HepG2 (cell line): ENCODE data around the gene TMEM238. TPM values are rescaled to one million over a fixed set of nuclear protein-coding genes. Genes with fewer than 3 reads are reported as not detected.

ENCODE experiments used
- AKAP8 ChIP-seq: sonication (generic); formaldehyde crosslinking; IDR thresholded peaks from 2 replicates; pipeline ENCODE4 v1.5.1; 2020; ENCODE audit warnings: mild to moderate bottlenecking, missing genetic modification reagents
- FOXO1 ChIP-seq: sonication (generic); formaldehyde crosslinking; IDR thresholded peaks from 2 replicates; pipeline ENCODE4 v1.4.0; 2020; ENCODE audit warnings: missing genetic modification reagents
- RBFOX2 ChIP-seq: fragments of 200-400 bp; formaldehyde crosslinking; IDR thresholded peaks from 2 replicates; pipeline ENCODE4 v1.6.1; 2017; ENCODE audit warnings: low read depth, mild to moderate bottlenecking, low read length
- SIX4 ChIP-seq: sonication (generic); formaldehyde crosslinking; IDR thresholded peaks from 2 replicates; pipeline ENCODE4 v1.4.0; 2020; ENCODE audit warnings: missing genetic modification reagents
- TBX2 ChIP-seq: sonication (generic); formaldehyde crosslinking; IDR thresholded peaks from 2 replicates; pipeline ENCODE4 v1.5.0; 2020; ENCODE audit warnings: missing genetic modification reagents, mild to moderate bottlenecking, borderline replicate concordance
- TBX3 ChIP-seq: fragments of 450-650 bp; IDR thresholded peaks from 2 replicates; pipeline ENCODE4 v1.6.1; 2017; ENCODE audit warnings: antibody characterized with exemption, mild to moderate bottlenecking, inconsistent platforms, borderline replicate concordance
- ZBTB7B ChIP-seq: sonication (generic); formaldehyde crosslinking; IDR thresholded peaks from 2 replicates; pipeline ENCODE4 v1.4.0; 2020; ENCODE audit warnings: missing genetic modification reagents
- polyA plus RNA-seq, 8 experiments: library from polyadenylated mRNA; depleted of rRNA in 3 of 8; stranded (reverse) in 7 of 8; unstranded in 1 of 8; fragments of >200 nt; fragmentation: Illumina TruSeq in 4 of 8; extraction: Trizol in 4 of 8; gene quantifications; 2 replicates each; pipeline versions ENCODE4 v1.2.1 to v1.2.3, GENCODE V29; 2011 to 2016; ENCODE audit warnings: low read depth in 4 of 8, missing spikeins in 1 of 8, mixed read lengths in 1 of 8; ENCODE audit not compliant: insufficient read depth in 1 of 8
- total RNA-seq, 5 experiments: library from RNA; depleted of rRNA; stranded (reverse); fragments of >200 nt; fragmentation: Illumina TruSeq; extraction: Trizol; gene quantifications; 2 replicates each; pipeline ENCODE4 v1.2.3, GENCODE V29; 2016; ENCODE audit warnings: low read depth in 1 of 5
- TF ChIP-seq, protein P1 (sequence below): sonication (generic); formaldehyde crosslinking; IDR thresholded peaks from 2 replicates; pipeline ENCODE4 v1.5.0; 2020; ENCODE audit warnings: missing genetic modification reagents
- TF ChIP-seq, protein P2 (sequence below), 2 experiments: fragments of 450-650 bp in 1 of 2; sonication (generic) in 1 of 2; formaldehyde crosslinking in 1 of 2; IDR thresholded peaks; 2 replicates each; pipeline versions ENCODE4 v1.6.1 to v1.8.0; 2016 to 2022; ENCODE audit warnings: antibody characterized with exemption in 1 of 2, mild to moderate bottlenecking in 1 of 2, missing genetic modification reagents in 1 of 2
- TF ChIP-seq, protein P3 (sequence below): IDR thresholded peaks from 2 replicates; pipeline ENCODE4 v1.6.1; 2016; ENCODE audit warnings: missing genetic modification reagents, missing compliant biosample characterization
- TF ChIP-seq, protein P4 (sequence below): sonication (generic); formaldehyde crosslinking; IDR thresholded peaks from 2 replicates; pipeline ENCODE4 v1.5.1; 2020; ENCODE audit warnings: missing genetic modification reagents, mild to moderate bottlenecking, borderline replicate concordance
- TF ChIP-seq, protein P5 (sequence below): sonication (generic); formaldehyde crosslinking; IDR thresholded peaks from 2 replicates; pipeline ENCODE4 v1.8.1; 2023; ENCODE audit warnings: missing genetic modification reagents, mild to moderate bottlenecking, borderline replicate concordance

Gene TMEM238
- total and polyA plus RNA-seq, 2 of the 13 experiments (the other 11 are each of a cell fraction or from before 2014, with no cell fraction given) = not detected

DNA sequence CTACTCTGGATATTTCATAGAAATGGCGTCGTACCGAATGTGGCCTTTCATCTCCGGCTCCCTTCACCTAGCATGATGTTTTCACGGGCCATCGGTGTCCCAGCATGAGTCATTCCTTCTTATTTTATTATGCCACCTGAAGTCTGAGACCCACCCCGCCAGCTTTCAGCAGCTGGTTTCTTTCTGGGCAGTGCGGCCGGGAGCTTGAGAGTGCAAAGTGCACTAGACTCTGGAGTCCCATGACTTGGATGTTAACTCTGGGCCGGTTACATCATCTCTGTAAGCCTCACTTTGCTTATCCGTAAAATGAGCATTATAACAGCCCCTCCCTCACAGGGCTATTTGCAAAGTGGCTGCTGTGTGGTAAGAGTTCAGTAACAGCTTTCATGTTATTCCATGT is 50.2 kb downstream of the TMEM238 start (continued):
- TF ChIP-seq, protein P1, sequence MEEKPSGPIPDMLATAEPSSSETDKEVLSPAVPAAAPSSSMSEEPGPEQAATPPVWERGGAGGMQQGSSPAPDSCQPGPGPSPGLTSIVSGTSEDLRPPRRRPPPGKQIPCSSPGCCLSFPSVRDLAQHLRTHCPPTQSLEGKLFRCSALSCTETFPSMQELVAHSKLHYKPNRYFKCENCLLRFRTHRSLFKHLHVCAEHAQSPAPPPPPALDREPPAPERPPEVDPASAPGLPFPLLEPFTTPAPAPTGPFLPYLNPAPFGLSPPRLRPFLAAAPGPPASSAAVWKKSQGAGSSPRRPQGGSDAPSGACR (CRISPR knock-in tag) = peak; percentile 60; the same call in 1 of the 2 replicates
- TF ChIP-seq RBFOX2 (0 out of 2 replicates have a peak, but pooled peaks have one; percentile 36), TBX2 (CRISPR knock-in tag) (peak; percentile 17; the same call in 1 of the 2 replicates), ZBTB7B (CRISPR knock-in tag) (no peak), AKAP8 (no peak), TBX3 (0 out of 2 replicates have a peak, but pooled peaks have one; percentile 18), FOXO1 (CRISPR knock-in tag) (peak; percentile 28; the same call in 1 of the 2 replicates), SIX4 (CRISPR knock-in tag) (0 out of 2 replicates have a peak, but pooled peaks have one; percentile 26)
- TF ChIP-seq, protein P2, sequence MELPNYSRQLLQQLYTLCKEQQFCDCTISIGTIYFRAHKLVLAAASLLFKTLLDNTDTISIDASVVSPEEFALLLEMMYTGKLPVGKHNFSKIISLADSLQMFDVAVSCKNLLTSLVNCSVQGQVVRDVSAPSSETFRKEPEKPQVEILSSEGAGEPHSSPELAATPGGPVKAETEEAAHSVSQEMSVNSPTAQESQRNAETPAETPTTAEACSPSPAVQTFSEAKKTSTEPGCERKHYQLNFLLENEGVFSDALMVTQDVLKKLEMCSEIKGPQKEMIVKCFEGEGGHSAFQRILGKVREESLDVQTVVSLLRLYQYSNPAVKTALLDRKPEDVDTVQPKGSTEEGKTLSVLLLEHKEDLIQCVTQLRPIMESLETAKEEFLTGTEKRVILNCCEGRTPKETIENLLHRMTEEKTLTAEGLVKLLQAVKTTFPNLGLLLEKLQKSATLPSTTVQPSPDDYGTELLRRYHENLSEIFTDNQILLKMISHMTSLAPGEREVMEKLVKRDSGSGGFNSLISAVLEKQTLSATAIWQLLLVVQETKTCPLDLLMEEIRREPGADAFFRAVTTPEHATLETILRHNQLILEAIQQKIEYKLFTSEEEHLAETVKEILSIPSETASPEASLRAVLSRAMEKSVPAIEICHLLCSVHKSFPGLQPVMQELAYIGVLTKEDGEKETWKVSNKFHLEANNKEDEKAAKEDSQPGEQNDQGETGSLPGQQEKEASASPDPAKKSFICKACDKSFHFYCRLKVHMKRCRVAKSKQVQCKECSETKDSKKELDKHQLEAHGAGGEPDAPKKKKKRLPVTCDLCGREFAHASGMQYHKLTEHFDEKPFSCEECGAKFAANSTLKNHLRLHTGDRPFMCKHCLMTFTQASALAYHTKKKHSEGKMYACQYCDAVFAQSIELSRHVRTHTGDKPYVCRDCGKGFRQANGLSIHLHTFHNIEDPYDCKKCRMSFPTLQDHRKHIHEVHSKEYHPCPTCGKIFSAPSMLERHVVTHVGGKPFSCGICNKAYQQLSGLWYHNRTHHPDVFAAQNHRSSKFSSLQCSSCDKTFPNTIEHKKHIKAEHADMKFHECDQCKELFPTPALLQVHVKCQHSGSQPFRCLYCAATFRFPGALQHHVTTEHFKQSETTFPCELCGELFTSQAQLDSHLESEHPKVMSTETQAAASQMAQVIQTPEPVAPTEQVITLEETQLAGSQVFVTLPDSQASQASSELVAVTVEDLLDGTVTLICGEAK (IDR thresholded peaks at IDR 0.05) = no peak
- TF ChIP-seq, protein P2 (CRISPR knock-in tag; IDR thresholded peaks at IDR 0.05) = peak; percentile 76
- TF ChIP-seq, protein P3, sequence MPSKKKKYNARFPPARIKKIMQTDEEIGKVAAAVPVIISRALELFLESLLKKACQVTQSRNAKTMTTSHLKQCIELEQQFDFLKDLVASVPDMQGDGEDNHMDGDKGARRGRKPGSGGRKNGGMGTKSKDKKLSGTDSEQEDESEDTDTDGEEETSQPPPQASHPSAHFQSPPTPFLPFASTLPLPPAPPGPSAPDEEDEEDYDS = peak; percentile 20; the same call in 1 of the 2 replicates
- TF ChIP-seq, protein P4, sequence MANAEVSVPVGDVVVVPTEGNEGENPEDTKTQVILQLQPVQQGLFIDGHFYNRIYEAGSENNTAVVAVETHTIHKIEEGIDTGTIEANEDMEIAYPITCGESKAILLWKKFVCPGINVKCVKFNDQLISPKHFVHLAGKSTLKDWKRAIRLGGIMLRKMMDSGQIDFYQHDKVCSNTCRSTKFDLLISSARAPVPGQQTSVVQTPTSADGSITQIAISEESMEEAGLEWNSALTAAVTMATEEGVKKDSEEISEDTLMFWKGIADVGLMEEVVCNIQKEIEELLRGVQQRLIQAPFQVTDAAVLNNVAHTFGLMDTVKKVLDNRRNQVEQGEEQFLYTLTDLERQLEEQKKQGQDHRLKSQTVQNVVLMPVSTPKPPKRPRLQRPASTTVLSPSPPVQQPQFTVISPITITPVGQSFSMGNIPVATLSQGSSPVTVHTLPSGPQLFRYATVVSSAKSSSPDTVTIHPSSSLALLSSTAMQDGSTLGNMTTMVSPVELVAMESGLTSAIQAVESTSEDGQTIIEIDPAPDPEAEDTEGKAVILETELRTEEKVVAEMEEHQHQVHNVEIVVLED = peak; percentile 23; the same call in 1 of the 2 replicates
- TF ChIP-seq, protein P5, sequence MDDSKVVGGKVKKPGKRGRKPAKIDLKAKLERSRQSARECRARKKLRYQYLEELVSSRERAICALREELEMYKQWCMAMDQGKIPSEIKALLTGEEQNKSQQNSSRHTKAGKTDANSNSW (CRISPR knock-in tag) = no peak
